ENCODE measurements around the gene CPA2. TPM values are rescaled to one million over a fixed set of nuclear protein-coding genes. Genes with fewer than 3 reads are reported as not detected.

CPA2 gene
- total RNA-seq, 4 donors from 2014 or later: 1.2 TPM; not detected in 3

GRCh38 chr7:130269318-130269694 is 2.6 kb downstream of the CPA2 start:
- H3K9me3 ChIP-seq: no peaks in the 10 kb centered on the region
- intact Hi-C loops (cut with DNase I; ENCODE audit: low total_unique reads): no loop called here
- no peaks in the 10 kb centered on the region for H3K4me1 ChIP-seq
- no peaks in the 10 kb centered on the region for H3K27me3 ChIP-seq
- TF ChIP-seq CTCF (IDR thresholded peaks at IDR 0.05) (no peak), POLR2A (IDR thresholded peaks at IDR 0.05) (no peak)
- no peak overlapping the region for H3K4me3 ChIP-seq
- H3K27ac ChIP-seq: no peak overlapping the region
- H3K36me3 ChIP-seq: no peaks in the 10 kb centered on the region
- DNase-seq: no peak

DNA sequence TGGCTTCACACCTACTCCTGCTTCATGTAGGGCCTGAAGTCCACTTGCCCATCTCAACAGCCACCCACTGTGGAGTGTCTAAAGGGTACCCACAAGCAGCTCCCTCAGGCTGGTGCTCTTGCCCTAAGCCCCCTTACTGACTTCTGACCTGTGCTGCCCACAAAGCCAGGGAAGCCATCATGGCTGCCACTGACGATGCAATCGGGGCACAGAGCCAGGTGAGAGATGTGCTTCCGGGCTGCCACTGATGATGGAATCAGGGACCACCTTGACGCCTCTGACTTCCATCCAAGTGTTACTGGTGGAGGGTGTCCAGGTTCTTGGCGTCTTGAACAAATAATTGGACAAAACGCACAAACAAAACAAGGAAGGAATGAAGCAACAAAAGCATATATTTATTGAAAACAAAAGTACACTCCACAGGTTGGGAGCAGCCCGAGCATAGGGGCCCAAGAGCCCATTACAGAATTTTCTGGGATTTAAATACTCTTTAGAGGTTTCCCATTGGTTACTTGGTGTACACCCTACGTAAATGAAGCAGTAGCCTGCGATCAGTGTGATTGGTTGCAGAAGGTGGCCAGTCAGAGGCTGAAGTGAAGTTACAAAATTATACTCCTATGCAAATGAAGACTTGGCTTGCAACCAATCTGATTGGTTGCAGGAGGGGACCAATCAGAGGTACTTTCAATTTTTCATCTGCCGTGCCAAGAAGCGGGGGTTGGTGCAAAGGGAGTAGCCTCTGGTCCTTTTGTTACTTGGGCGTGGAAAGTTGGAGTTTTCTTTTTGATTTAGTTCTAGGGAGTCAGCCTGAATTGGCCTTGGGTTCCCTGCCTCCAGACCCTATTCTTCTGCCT is 4.5 kb downstream of the CPA2 start:
- H3K27me3 ChIP-seq: no peaks in the 10 kb centered on the region
- no peak for TF ChIP-seq POLR2A (IDR thresholded peaks at IDR 0.05)
- no peak for TF ChIP-seq CTCF (IDR thresholded peaks at IDR 0.05)
- intact Hi-C loops (cut with DNase I; ENCODE audit: low total_unique reads): loop anchor here (10.0 kb wide), 1 partner anchor 214 kb away; no protein-coding TSS in a partner anchor

DNA sequence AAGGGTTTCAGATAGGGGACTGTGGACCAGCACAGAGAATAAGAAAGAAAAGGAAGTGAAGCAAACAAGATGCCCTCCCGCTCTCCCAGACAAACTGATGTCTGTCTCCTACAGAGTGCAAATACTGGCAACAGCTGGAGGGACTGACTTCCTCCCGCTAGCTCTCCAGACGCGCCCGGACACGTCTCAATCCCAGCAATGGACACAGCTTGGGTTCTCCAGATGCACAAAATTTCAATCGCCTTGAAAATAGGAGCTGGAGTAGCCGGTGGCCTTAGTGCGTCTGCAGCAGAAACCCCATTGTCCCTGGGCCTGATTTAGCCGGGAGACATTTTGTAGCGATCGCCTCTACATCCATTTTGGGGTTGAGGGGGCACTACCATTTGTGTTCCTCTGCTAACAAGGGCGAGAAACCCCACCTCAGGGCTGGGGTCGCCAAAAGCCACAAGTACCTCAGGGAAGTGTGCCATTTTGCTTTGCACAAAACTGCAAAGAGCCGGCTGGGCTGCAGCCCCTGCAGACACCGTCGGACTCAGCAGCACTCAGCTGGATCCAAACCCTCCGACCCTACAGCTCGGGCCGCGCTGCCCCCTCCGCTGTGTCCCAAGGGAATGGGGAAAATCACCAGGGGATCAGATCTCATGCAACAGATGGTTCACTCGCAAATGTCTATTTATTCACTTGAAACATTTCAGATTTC is 5.9 kb downstream of the CPA2 start:
- no peak for TF ChIP-seq CTCF (IDR thresholded peaks at IDR 0.05)
- TF ChIP-seq POLR2A (IDR thresholded peaks at IDR 0.05): no peak
- H3K4me1 ChIP-seq: no peaks in the 10 kb centered on the region
- intact Hi-C loops (cut with DNase I; ENCODE audit: low total_unique reads): loop anchor here (10.0 kb wide), 1 partner anchor 212 kb away; no protein-coding TSS in a partner anchor
- DNase-seq: no peak
- no peaks in the 10 kb centered on the region for H3K27me3 ChIP-seq
- no peaks in the 10 kb centered on the region for H3K9me3 ChIP-seq
- no peaks in the 10 kb centered on the region for H3K36me3 ChIP-seq
- H3K27ac ChIP-seq: peak overlapping the region; percentile 74 to 86
- peak overlapping the region; percentile 28 to 29 for H3K4me3 ChIP-seq

More for the DNA sequence above, 4.5 kb downstream of the CPA2 start:
- Histone ChIP-seq H3K9me3 (no peaks in the 10 kb centered on the region), H3K4me3 (no peak overlapping the region), H3K36me3 (no peaks in the 10 kb centered on the region), H3K4me1 (no peaks in the 10 kb centered on the region), H3K27ac (peak overlapping the region in 1 of 2 donors; percentile 74)
- DNase-seq: no peak

DNA sequence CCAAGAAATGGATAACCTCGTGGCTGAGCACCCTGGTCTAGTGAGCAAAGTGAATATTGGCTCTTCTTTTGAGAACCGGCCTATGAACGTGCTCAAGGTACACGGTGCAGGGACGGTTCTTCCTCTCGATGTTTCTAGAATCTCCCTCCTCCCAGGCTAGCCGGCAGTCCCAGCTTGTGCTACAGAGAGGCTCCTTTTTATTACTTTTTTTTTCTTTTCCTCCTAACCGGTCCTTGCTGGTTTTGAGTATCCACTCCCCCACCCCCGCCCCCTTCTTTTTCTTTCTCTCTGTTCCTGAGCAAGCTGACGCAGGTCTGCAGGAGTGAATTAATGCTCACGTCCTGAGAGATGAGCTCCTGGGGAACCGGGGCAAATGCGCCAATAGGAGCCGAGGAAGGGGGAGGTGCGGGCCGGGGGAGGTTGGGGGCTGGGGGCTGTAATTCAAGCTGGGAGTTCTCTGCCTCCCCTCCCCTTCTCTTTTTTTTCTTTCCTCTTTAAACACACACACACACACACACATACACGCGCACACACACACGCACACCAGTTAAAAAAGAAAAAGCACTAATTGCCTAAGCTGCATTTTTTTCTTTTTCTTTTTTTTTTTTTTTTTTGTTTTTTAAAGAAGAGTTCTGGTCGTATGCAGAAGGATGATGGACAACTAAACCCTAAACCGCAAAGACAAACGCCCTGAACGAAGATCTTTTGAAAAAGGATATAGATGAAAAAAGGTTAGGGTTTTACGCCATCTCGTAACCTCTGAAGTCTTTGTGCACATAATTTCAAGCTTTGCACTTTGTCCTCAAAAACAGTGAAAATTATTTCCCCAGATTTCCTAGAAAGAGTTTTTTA is 6.6 kb downstream of the CPA2 start:
- Histone ChIP-seq H3K27me3 (no peaks in the 10 kb centered on the region), H3K36me3 (no peaks in the 10 kb centered on the region), H3K27ac (peak overlapping the region; percentile 74 to 86), H3K4me3 (peak overlapping the region; percentile 28 to 29), H3K4me1 (no peaks in the 10 kb centered on the region), H3K9me3 (no peaks in the 10 kb centered on the region)
- no peak for TF ChIP-seq POLR2A (IDR thresholded peaks at IDR 0.05)
- no peak for TF ChIP-seq CTCF (IDR thresholded peaks at IDR 0.05)
- intact Hi-C loops (cut with DNase I; ENCODE audit: low total_unique reads): loop anchor here (10.0 kb wide), 1 partner anchor 211 kb away; no protein-coding TSS in a partner anchor
- DNase-seq: peak; percentile 33 to 68
